SK-N-SH (cell line): Measurements from ENCODE around the gene ELP4. TPM values are rescaled to one million over a fixed set of nuclear protein-coding genes. Genes with fewer than 3 reads are reported as not detected.

Source experiments
- CTCF ChIA-PET: fragments of 300-600, 350-600 bp; formaldehyde crosslinking; extraction: SDS; loops from one replicate; lab custom pipeline; 2021; lab: Yijun Ruan, JAX
- POLR2A ChIA-PET: fragments of 350-600 bp; sonication (Branson Sonifier 250); formaldehyde crosslinking; extraction: SDS; loops from one replicate; lab custom pipeline; 2020; ENCODE audit warnings: antibody characterized with exemption, inconsistent platforms; lab: Yijun Ruan, JAX
- DNase-seq: peaks from one replicate; pipeline ENCODE4 v3.0.0; 2012
- H2AFZ ChIP-seq: fragments of 200-600 bp; sonication (generic); 2 replicates; pipeline ENCODE4 v1.8.1; 2016; ENCODE audit warnings: antibody characterized with exemption, mild to moderate bottlenecking, low read depth
- H3F3A ChIP-seq: fragments of 200-600 bp; sonication (generic); replicated peaks from 2 replicates; pipeline ENCODE3; 2016; ENCODE audit warnings: antibody characterized with exemption, mild to moderate bottlenecking; ENCODE audit not compliant: insufficient read depth
- H3K27ac ChIP-seq, 2 experiments: fragments of 200-500 bp in 1 of 2; fragments of 200-600 bp in 1 of 2; sonication (Bioruptor generic) in 1 of 2; sonication (generic), shearing (Covaris generic) in 1 of 2; 2 replicates each; pipeline versions ENCODE4 v1.5.1 to v1.6.1; 2014 to 2016; ENCODE audit warnings: low read depth in 2 of 2, inconsistent platforms in 1 of 2, low read length in 1 of 2, mild to moderate bottlenecking in 1 of 2, mixed read lengths in 1 of 2
- H3K27me3 ChIP-seq: fragments of 200-600 bp; sonication (generic), shearing (Covaris generic); 2 replicates; pipeline ENCODE4 v1.6.1; 2016; ENCODE audit warnings: mixed run types; ENCODE audit not compliant: insufficient read depth
- H3K36me3 ChIP-seq, 2 experiments: fragments of 200-500 bp in 1 of 2; fragments of 200-600 bp in 1 of 2; sonication (Bioruptor generic) in 1 of 2; sonication (generic) in 1 of 2; replicated peaks in 1 of 2; 2 replicates each; pipeline versions ENCODE3 to v1.5.1; 2014 to 2016; ENCODE audit warnings: low read length in 1 of 2, mild to moderate bottlenecking in 1 of 2; ENCODE audit not compliant: insufficient read depth in 2 of 2, control insufficient read depth in 1 of 2
- H3K4me1 ChIP-seq, 2 experiments: fragments of 200-500 bp in 1 of 2; fragments of 200-600 bp in 1 of 2; sonication (Bioruptor generic) in 1 of 2; sonication (generic), shearing (Covaris generic) in 1 of 2; 2 replicates each; pipeline versions ENCODE4 v1.5.1 to v1.6.1; 2014 to 2016; ENCODE audit warnings: low read depth in 1 of 2, low read length in 1 of 2, mixed run types in 1 of 2; ENCODE audit not compliant: insufficient read depth in 2 of 2, control insufficient read depth in 1 of 2
- H3K4me2 ChIP-seq: fragments of 200-600 bp; sonication (generic), shearing (Covaris generic); 2 replicates; pipeline ENCODE4 v1.6.1; 2017; ENCODE audit warnings: mixed run types
- H3K4me3 ChIP-seq, 2 experiments: fragments of 200-500 bp in 1 of 2; fragments of 200-600 bp in 1 of 2; sonication (Bioruptor generic) in 1 of 2; sonication (generic), shearing (Covaris generic) in 1 of 2; 2 replicates each; pipeline versions ENCODE4 v1.5.1 to v1.8.1; 2014 to 2016; ENCODE audit warnings: low read depth in 2 of 2, inconsistent platforms in 1 of 2, low read length in 1 of 2, mild to moderate bottlenecking in 1 of 2, mixed read lengths in 1 of 2, moderate library complexity in 1 of 2
- H3K79me2 ChIP-seq: fragments of 200-600 bp; sonication (generic); 2 replicates; pipeline ENCODE4 v1.8.1; 2017; ENCODE audit warnings: mild to moderate bottlenecking; ENCODE audit not compliant: insufficient read depth
- H3K9ac ChIP-seq: fragments of 200-600 bp; sonication (generic); 2 replicates; pipeline ENCODE4 v1.6.1; 2017; ENCODE audit warnings: mixed run types
- H3K9me2 ChIP-seq: fragments of 200-600 bp; sonication (generic); 2 replicates; pipeline ENCODE4 v1.6.1; 2017; ENCODE audit warnings: mixed run types
- H3K9me3 ChIP-seq: fragments of 200-600 bp; sonication (generic); 2 replicates; pipeline ENCODE4 v1.6.1; 2017; ENCODE audit warnings: mixed run types, mild to moderate bottlenecking, moderate library complexity
- H4K20me1 ChIP-seq: fragments of 200-600 bp; sonication (generic); 2 replicates; pipeline ENCODE4 v1.6.1; 2017; ENCODE audit warnings: mild to moderate bottlenecking, mixed run types; ENCODE audit not compliant: insufficient read depth
- CHD2 ChIP-seq: fragments of 150-350 bp; IDR thresholded peaks from 2 replicates; pipeline ENCODE4 v1.6.1; 2018; ENCODE audit warnings: low read length; ENCODE audit not compliant: partially characterized antibody
- ELF1 ChIP-seq: IDR thresholded peaks from 2 replicates; pipeline ENCODE4 v1.4.0; 2012
- EP300 ChIP-seq, 2 experiments: IDR thresholded peaks; 2 replicates each; pipeline versions ENCODE4 v1.4.0 to v1.6.1; 2012; ENCODE audit warnings: borderline replicate concordance in 1 of 2, low read depth in 1 of 2, low read length in 1 of 2
- EZH2phosphoT487 ChIP-seq: fragments of 200-600 bp; sonication (generic); IDR thresholded peaks from 2 replicates; pipeline ENCODE4 v1.6.1; 2017; ENCODE audit warnings: low read depth, mixed run types, mild to moderate bottlenecking, antibody characterized with exemption, moderate library complexity, borderline replicate concordance
- FOSL2 ChIP-seq: IDR thresholded peaks from 2 replicates; pipeline ENCODE4 v1.4.0; 2012; ENCODE audit warnings: low read depth, mild to moderate bottlenecking, moderate library complexity, borderline replicate concordance
- FOXJ3 ChIP-seq: sonication (generic); formaldehyde crosslinking; IDR thresholded peaks from 2 replicates; pipeline ENCODE4 v1.5.1; 2020; ENCODE audit warnings: mild to moderate bottlenecking, missing genetic modification reagents
- GABPA ChIP-seq: IDR thresholded peaks from 2 replicates; pipeline ENCODE4 v1.4.0; 2012; ENCODE audit warnings: low read depth, mild to moderate bottlenecking
- GATA2 ChIP-seq: sonication (generic); formaldehyde crosslinking; IDR thresholded peaks from 2 replicates; pipeline ENCODE4 v1.5.0; 2020; ENCODE audit warnings: mild to moderate bottlenecking, missing genetic modification reagents
- IRF3 ChIP-seq: fragments of 150-350 bp; IDR thresholded peaks from 2 replicates; pipeline ENCODE4 v1.6.1; 2016; ENCODE audit warnings: mild to moderate bottlenecking, low read depth, low read length
- JUND ChIP-seq: IDR thresholded peaks from 2 replicates; pipeline ENCODE4 v1.4.0; 2012
- MEF2A ChIP-seq: IDR thresholded peaks from 2 replicates; pipeline ENCODE4 v1.4.0; 2012; ENCODE audit warnings: low read depth, borderline replicate concordance
- MXI1 ChIP-seq: IDR thresholded peaks from 2 replicates; pipeline ENCODE4 v1.6.1; 2012; ENCODE audit warnings: mild to moderate bottlenecking, low read depth, low read length, improper control_type of control experiment
- RFX5 ChIP-seq: IDR thresholded peaks from 2 replicates; pipeline ENCODE4 v1.6.1; 2012; ENCODE audit warnings: mild to moderate bottlenecking, improper control_type of control experiment, low read length
- SIN3A ChIP-seq: IDR thresholded peaks from 2 replicates; pipeline ENCODE4 v1.6.1; 2012; ENCODE audit warnings: low read depth, mild to moderate bottlenecking, low read length, moderate library complexity, borderline replicate concordance
- TEAD4 ChIP-seq: IDR thresholded peaks from 2 replicates; pipeline ENCODE4 v1.4.0; 2012; ENCODE audit warnings: mild to moderate bottlenecking, borderline replicate concordance; ENCODE audit not compliant: insufficient read depth
- USF2 ChIP-seq: fragments of 150-350 bp; IDR thresholded peaks from 2 replicates; pipeline ENCODE4 v1.6.1; 2017; ENCODE audit warnings: antibody characterized with exemption, low read length, low read depth, borderline replicate concordance
- ZBTB33 ChIP-seq: IDR thresholded peaks from 2 replicates; pipeline ENCODE4 v1.4.0; 2012; ENCODE audit warnings: low read depth, borderline replicate concordance
- WGBS: methylation state at CpG from one replicate; pipeline ENCODE4 v1.1.6; 2017; ENCODE audit warnings: low lambda C conversion rate; 5-methylcytosine and 5-hydroxymethylcytosine counted together
- polyA plus RNA-seq, 3 experiments: library from polyadenylated mRNA; depleted of rRNA; stranded (reverse); fragments of >200 nt; gene quantifications; 2 replicates each; pipeline ENCODE4 v1.2.3, GENCODE V29; 2012

ELP4 gene
- polyA plus RNA-seq, 1 of the 3 experiments (the other 2 are of a cell fraction): 7.0 TPM

GRCh38 chr11:31790649-31791048 lies 281.1 kb downstream of the ELP4 start (continued):
- TF ChIP-seq ZBTB33 (no peak), CHD2 (no peak), IRF3 (no peak), JUND (no peak), RFX5 (no peak), GATA2 (CRISPR knock-in tag) (no peak), EP300 (IDR thresholded peaks at IDR 0.05; ENCODE audit: borderline replicate concordance in 1 of 2, low read depth in 1 of 2, low read length in 1 of 2) (no peak), MXI1 (no peak), FOSL2 (no peak), GABPA (no peak)

- CTCF ChIA-PET: no interaction called here
- Histone ChIP-seq H3K9me2 (no peaks in the 10 kb centered on the region), H3K4me2 (no peak overlapping the region), H3F3A (no peaks in the 10 kb centered on the region), H2AFZ (no peak overlapping the region)
- POLR2A ChIA-PET: no interaction called here
- no peak for TF ChIP-seq FOSL2
- TF ChIP-seq TEAD4: no peak
- no peak for TF ChIP-seq ELF1
- TF ChIP-seq FOXJ3 (CRISPR knock-in tag): no peak
- no peak for TF ChIP-seq SIN3A
- TF ChIP-seq EZH2phosphoT487: no peak
- no peak for TF ChIP-seq MXI1
- TF ChIP-seq USF2: no peak
- no peak for TF ChIP-seq JUND
- no peak for TF ChIP-seq MEF2A
- TF ChIP-seq, all 33 proteins: peak for 0
- Histone ChIP-seq H3K27ac (no peak overlapping the region), H3K27me3 (peaks cover 13% of the 10 kb centered on the region), H3K4me1 (no peaks in the 10 kb centered on the region), H3K9ac (no peak overlapping the region), H3K9me3 (no peaks in the 10 kb centered on the region), H4K20me1 (no peaks in the 10 kb centered on the region), H3K36me3 (no peaks in the 10 kb centered on the region), H3K4me3 (no peak overlapping the region), H3K79me2 (no peaks in the 10 kb centered on the region)
- WGBS: 18% methylated on average over 2 of the region's 2 CpGs
- no peak for DNase-seq
Measured at GRCh38 chr11:31792036-31792435, 282.5 kb downstream of the ELP4 start.
